NCI-H82 treated with DMSO at 0.1 percent for 48 hours (cell line): ENCODE results near the gene ZNF407.

Experiments used
- DNase-seq: peaks from one replicate; lab custom pipeline; 2025; ENCODE audit not compliant: unreplicated experiment; lab: John Stamatoyannopoulos, UW

ZNF407 gene

DNA sequence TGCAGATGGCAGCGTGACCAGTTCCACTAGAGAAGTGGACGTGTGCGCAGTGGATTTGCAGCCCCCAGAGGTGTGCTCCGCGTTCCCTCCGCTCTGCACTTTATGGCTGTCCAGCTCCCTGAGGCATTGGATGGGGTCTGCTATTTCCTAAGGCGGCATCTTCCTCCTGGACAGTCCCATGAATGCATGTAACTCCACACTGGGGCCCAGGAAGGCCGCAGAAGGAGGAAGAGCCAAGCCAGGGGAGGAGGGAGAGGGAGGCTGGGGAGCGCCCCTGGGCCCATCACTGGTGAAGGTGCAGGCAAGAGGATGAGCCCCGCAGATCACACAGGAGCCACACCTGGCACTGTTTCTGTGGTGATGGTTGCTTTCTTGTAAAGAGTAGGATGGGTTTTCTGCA, 512.1 kb downstream of the ZNF407 start:
- DNase-seq: no peak

DNA sequence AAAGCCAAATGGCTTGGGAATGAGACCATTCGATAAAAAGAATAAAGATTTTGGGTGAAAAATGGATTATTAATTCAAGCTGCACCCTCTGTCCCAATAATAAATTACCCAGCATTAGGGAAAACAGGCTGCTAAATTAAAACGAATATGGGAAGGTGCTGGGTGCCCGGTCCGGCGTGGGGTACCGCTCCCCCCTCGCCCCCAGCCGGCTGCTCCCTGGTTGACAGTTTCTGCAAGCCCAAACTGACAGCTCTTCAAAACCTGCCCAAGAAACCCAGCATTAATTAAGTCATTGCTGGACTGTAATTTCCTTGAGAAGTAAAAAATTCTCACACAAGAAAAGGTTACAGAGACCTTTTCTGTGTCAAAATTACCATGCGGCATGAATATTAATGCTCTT, 512.6 kb downstream of the ZNF407 start:
- DNase-seq: no peak

DNA sequence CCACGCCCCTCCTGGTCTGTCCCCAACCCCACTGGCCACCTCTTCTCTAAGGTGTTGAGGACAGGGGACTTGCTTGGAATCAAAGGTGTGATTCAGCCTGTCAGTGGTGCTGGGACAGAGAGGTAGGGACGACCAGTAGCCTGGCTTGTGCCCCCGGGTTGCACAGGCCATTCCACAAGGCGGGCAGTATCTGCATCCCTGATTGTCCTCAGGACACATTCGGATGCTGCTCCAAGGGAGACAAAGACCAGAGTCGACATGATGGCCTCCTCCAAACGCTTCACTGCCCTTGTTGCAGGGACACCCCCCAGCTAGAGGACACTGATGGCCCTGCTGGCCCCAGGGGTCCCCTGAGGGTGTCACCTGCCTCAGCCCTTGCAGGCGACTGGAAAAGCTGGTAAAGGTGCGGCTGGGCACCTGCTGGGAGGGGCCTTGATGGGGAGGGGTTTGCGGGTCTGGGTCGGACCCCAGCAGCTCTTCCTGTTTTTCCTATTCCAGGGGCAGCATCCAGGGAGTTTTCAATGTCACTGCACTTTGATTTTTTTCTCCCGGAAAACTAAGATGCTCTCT, 513.3 kb downstream of the ZNF407 start:
- DNase-seq: no peak

DNA sequence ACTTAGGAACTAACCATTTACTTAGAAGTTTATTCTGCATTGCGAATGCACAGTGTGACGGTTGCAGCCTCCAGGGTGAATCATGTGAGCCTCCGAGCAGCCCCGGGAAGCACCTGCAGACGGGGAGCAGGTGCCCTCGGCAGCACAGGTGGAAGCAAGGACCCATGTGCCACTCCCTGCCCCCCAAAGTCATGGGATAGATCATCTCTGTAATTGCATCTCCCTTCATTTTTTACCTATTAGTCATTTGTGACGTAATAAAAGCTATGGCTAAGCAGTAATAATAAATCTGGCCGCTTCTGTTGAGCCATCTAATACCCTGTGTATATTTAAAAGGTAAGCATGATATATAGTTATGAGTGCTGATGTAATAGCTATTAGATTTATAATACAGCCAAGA, 514.1 kb downstream of the ZNF407 start:
- DNase-seq: no peak

DNA sequence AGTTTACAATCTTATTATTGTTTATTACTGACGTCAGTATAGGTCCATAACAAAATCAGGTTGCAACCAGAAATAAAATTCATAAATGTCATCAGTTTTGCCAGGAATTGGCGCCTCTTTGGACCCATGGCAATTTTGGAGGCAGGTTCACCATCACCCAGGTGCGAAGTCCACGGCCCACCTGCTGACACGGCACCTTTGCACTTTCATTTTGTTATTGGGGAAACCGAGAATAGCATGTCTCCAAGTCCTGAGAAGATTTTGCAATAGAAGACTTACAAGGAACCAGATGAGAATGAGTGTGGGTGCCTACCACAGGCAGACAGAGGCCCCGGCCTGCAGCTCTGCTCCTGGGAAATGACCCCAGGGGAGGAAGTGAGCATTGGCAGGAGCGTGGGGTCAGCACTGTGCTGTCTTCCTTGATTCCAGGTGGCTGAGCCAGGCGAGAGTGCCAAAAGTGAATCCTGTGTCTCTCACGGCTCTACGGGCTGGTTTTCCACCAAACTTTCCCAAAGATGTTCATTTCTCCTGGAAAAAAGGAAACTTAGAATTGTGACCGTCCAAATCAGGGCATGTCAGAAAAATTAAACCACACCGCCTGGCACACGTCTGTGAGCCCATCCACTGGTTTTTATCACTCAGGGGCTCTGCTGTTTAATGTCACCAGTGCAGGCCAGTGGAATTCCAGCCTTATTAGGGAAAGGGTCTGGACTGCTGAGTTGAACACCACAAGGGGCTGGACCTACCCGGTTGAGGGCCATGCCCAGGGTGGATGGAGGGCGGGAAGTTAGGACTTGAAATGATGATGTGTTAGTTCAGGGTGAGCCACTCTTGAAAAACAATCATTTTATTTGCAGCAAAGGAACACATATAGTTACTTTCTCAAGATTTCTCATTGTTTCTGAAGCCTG, 514.8 kb downstream of the ZNF407 start:
- DNase-seq: no peak

DNA sequence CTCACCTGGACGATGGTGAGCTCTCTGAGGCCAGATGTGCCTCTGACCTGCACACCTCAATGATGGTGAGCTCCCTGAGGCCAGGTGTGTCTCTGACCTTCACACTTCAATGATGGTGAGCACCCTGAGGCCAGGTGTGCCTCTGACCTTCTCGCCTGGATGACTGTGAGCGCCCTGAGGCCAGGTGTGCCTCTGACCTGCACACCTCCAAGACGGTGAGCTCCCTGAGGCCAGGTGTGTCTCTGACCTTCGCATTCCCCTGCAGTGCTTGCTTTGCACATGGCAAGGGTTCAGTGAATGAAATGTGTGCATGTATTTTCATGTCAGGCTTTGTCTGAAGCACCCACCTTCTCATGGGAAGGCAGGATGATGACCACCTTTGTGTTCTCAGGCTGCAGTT, 515.8 kb downstream of the ZNF407 start:
- no peak for DNase-seq

DNA sequence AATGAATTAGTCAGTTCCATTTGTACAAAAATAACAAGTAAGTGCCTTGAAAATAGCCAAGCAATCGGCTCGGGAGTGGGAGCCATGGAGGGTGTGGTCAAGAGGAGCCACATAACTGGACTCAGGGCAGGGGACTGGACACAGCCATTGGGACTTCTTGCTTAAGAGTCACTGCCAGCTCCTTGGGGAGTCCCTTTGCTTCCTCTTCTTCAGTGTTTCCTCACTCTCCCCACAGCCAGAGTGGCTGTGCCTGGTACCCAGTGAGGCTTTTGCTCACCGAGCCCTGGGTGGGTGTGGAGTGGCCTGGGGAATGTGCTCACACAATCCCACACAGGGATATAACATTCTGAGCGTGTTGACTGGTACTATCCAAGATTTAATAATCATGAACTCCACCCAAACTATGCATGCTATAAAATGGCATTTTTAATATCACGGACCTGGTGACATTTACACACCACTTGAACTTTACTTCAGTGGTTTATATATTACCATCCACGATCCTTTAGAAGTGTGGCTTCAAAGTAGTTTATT, 516.6 kb downstream of the ZNF407 start:
- DNase-seq: no peak
